Osteocyte (in vitro differentiated cells): ENCODE data around the gene WDR73. TPM values are rescaled to one million over a fixed set of nuclear protein-coding genes. Genes with fewer than 3 reads are reported as not detected.

Experiments used
- DNase-seq: peaks from one replicate; pipeline ENCODE4 v3.0.0; 2021; ENCODE audit warnings: mixed read lengths; ENCODE audit not compliant: unreplicated experiment; ENCODE audit errors: extremely low spot score
- H3K27ac Mint-ChIP-seq: one replicate; pipeline ENCODE4 v1.8.0; 2021; ENCODE audit warnings: mild to moderate bottlenecking, mixed read lengths; ENCODE audit not compliant: unreplicated experiment
- H3K27me3 Mint-ChIP-seq: one replicate; pipeline ENCODE4 v1.8.0; 2021; ENCODE audit warnings: mixed read lengths; ENCODE audit not compliant: unreplicated experiment
- H3K36me3 Mint-ChIP-seq: one replicate; pipeline ENCODE4 v1.8.0; 2021; ENCODE audit warnings: mixed read lengths; ENCODE audit not compliant: unreplicated experiment
- H3K4me1 Mint-ChIP-seq: one replicate; pipeline ENCODE4 v1.8.0; 2021; ENCODE audit warnings: mixed read lengths; ENCODE audit not compliant: unreplicated experiment
- H3K4me3 Mint-ChIP-seq: one replicate; pipeline ENCODE4 v1.8.0; 2021; ENCODE audit warnings: mild to moderate bottlenecking, moderate library complexity, mixed read lengths; ENCODE audit not compliant: unreplicated experiment
- H3K9me3 Mint-ChIP-seq: one replicate; pipeline ENCODE4 v1.8.0; 2021; ENCODE audit warnings: mixed read lengths; ENCODE audit not compliant: unreplicated experiment
- CTCF ChIP-seq: fragments of 200-600 bp; sonication (generic); IDR thresholded peaks from 2 replicates; pipeline ENCODE4 v1.5.0; 2021; ENCODE audit warnings: antibody characterized with exemption, mild to moderate bottlenecking, moderate library complexity
- total RNA-seq: library from RNA; stranded (reverse); gene quantifications from 2 replicates; pipeline ENCODE4 v1.2.1, GENCODE V29; 2021

WDR73 gene
- total RNA-seq, 1 donor from 2014 or later: 22.2 TPM

- Mint-ChIP-seq H3K27ac (peak overlapping the region; percentile 84), H3K4me3 (peak overlapping the region; percentile 75), H3K9me3 (no peaks in the 10 kb centered on the region), H3K27me3 (no peaks in the 10 kb centered on the region), H3K4me1 (peaks cover 20% of the 10 kb centered on the region), H3K36me3 (peaks cover 2% of the 10 kb centered on the region)
- DNase-seq: no peak
- no peak for TF ChIP-seq CTCF
Measured at GRCh38 chr15:84658788-84659411, 4.8 kb upstream of the WDR73 start.

- Mint-ChIP-seq H3K27ac (peak within 1 kb of the TSS; percentile 84), H3K36me3 (peaks cover 2% of the 10 kb centered on the region), H3K9me3 (no peaks in the 10 kb centered on the region), H3K4me3 (peak within 1 kb of the TSS; percentile 75), H3K27me3 (no peaks in the 10 kb centered on the region), H3K4me1 (peaks cover 26% of the 10 kb centered on the region)
- DNase-seq: peak; percentile 92
- TF ChIP-seq CTCF: peak; percentile 76
Measured at GRCh38 chr15:84658080-84658787, 4.2 kb upstream of the WDR73 start, which contains the start of gene NMB. NMB (minus strand) TSS chr15:84658199; CDS start chr15:84658152, 47 bp downstream.

GRCh38 chr15:84657748-84658079, 3.6 kb upstream of the WDR73 start:
- Mint-ChIP-seq H3K36me3 (peaks cover 2% of the 10 kb centered on the region), H3K4me3 (peak overlapping the region; percentile 71), H3K4me1 (peaks cover 27% of the 10 kb centered on the region), H3K27ac (no peak overlapping the region), H3K9me3 (no peaks in the 10 kb centered on the region), H3K27me3 (no peaks in the 10 kb centered on the region)
- no peak for DNase-seq
- TF ChIP-seq CTCF: no peak

- H3K27ac Mint-ChIP-seq: no peak overlapping the region
- DNase-seq: no peak
- no peak for TF ChIP-seq CTCF
- H3K36me3 Mint-ChIP-seq: peaks cover 7% of the 10 kb centered on the region
- H3K27me3 Mint-ChIP-seq: no peaks in the 10 kb centered on the region
- H3K4me3 Mint-ChIP-seq: peak overlapping the region; percentile 71
- H3K9me3 Mint-ChIP-seq: no peaks in the 10 kb centered on the region
- peaks cover 27% of the 10 kb centered on the region for H3K4me1 Mint-ChIP-seq
Measured at GRCh38 chr15:84656972-84657371, 2.9 kb upstream of the WDR73 start.

- peak overlapping the region; percentile 97 for H3K4me3 Mint-ChIP-seq
- peak; percentile 90 for DNase-seq
- peak overlapping the region; percentile 97 for H3K27ac Mint-ChIP-seq
- H3K9me3 Mint-ChIP-seq: no peaks in the 10 kb centered on the region
- TF ChIP-seq CTCF: peak; percentile 84
- peaks cover 30% of the 10 kb centered on the region for H3K4me1 Mint-ChIP-seq
- H3K27me3 Mint-ChIP-seq: no peaks in the 10 kb centered on the region
- peaks cover 9% of the 10 kb centered on the region for H3K36me3 Mint-ChIP-seq
Measured at GRCh38 chr15:84654689-84655453, 788 bp upstream of the WDR73 start.
